HCT116 (cell line): ENCODE data around the gene SIDT1. TPM values are rescaled to one million over a fixed set of nuclear protein-coding genes. Genes with fewer than 3 reads are reported as not detected.

Experiments
- ATAC-seq: fragments of 200-7000 bp; cut with Tn5 transposase; 2 replicates; pipeline ENCODE4 v1.9.1; 2020; ENCODE audit warnings: mild to moderate bottlenecking, moderate library complexity
- BruUV-seq: library from RNA; stranded (reverse); fragments of 400-500 nt; replicated peaks from 2 replicates; lab custom pipeline; 2021; lab: Mats Ljungman, UMichigan
- CTCF ChIA-PET: fragments of 300-600 bp; sonication (Branson Sonifier 250); formaldehyde crosslinking; loops from one replicate; lab custom pipeline; 2021; ENCODE audit warnings: antibody characterized with exemption; lab: Charles Lee
- POLR2A ChIA-PET: fragments of 300-600, 350-600 bp; sonication (Branson Sonifier 250); formaldehyde crosslinking; loops from one replicate; lab custom pipeline; 2021; ENCODE audit warnings: antibody characterized with exemption; lab: Charles Lee
- RAD21 ChIA-PET, 2 experiments: fragments of 300-600 bp; sonication (Branson Sonifier 250); formaldehyde crosslinking; loops; one replicate each; lab custom pipeline; 2023; ENCODE audit warnings: low total read pairs in 2 of 2; ENCODE audit not compliant: uncharacterized antibody in 2 of 2, unreplicated experiment in 2 of 2, low non-redundant PET in 1 of 2; lab: Charles Lee
- DNase-seq: peaks from one replicate; pipeline ENCODE4 v3.0.0-alpha.2; 2010; ENCODE audit warnings: low read depth, low spot score
- H2AFZ ChIP-seq: fragments of 200-600 bp; shearing (Covaris generic), sonication (generic); 2 replicates; pipeline ENCODE4 v1.6.1; 2017; ENCODE audit warnings: low read depth, mixed run types, mixed read lengths, antibody characterized with exemption, low read length; ENCODE audit not compliant: poor library complexity, severe bottlenecking
- H3K27ac ChIP-seq: 2 replicates; pipeline ENCODE4 v1.5.1; 2012; ENCODE audit warnings: low read depth, low read length
- H3K27me3 ChIP-seq: fragments of 200-600 bp; sonication (generic); 2 replicates; pipeline ENCODE4 v1.6.1; 2016; ENCODE audit warnings: mixed run types, low read length, mixed read lengths; ENCODE audit not compliant: insufficient read depth
- H3K36me3 ChIP-seq, 2 experiments: fragments of 200-500 bp in 1 of 2; fragments of 200-600 bp in 1 of 2; sonication (Bioruptor generic) in 1 of 2; sonication (generic) in 1 of 2; 2 replicates each; pipeline versions ENCODE4 v1.5.1 to v1.6.1; 2014 to 2016; ENCODE audit warnings: low read length in 2 of 2, inconsistent platforms in 1 of 2, mixed read lengths in 1 of 2, mixed run types in 1 of 2; ENCODE audit not compliant: insufficient read depth in 2 of 2, control insufficient read depth in 1 of 2
- H3K4me1 ChIP-seq, 2 experiments: fragments of 200-600 bp in 1 of 2; sonication (generic) in 1 of 2; 2 replicates each; pipeline versions ENCODE4 v1.5.1 to v1.6.1; 2012 to 2017; ENCODE audit warnings: low read length in 2 of 2, inconsistent platforms in 1 of 2, mild to moderate bottlenecking in 1 of 2, mixed read lengths in 1 of 2, mixed run types in 1 of 2, moderate library complexity in 1 of 2; ENCODE audit not compliant: insufficient read depth in 2 of 2, control insufficient read depth in 1 of 2
- H3K4me2 ChIP-seq: fragments of 200-600 bp; sonication (generic); 2 replicates; pipeline ENCODE4 v1.6.1; 2017; ENCODE audit warnings: mixed run types, low read length, mixed read lengths
- H3K4me3 ChIP-seq, 2 experiments: fragments of 200-600 bp in 1 of 2; sonication (generic) in 1 of 2; replicated peaks in 1 of 2; 2 replicates each; pipeline ENCODE4 v1.5.1; 2011 to 2016; ENCODE audit warnings: low read length in 2 of 2, control low read depth in 1 of 2, low read depth in 1 of 2, mild to moderate bottlenecking in 1 of 2, mixed read lengths in 1 of 2, mixed run types in 1 of 2
- H3K79me2 ChIP-seq: fragments of 200-600 bp; sonication (generic); 2 replicates; pipeline ENCODE4 v1.6.1; 2017; ENCODE audit warnings: mild to moderate bottlenecking, mixed run types, low read length, moderate library complexity, mixed read lengths; ENCODE audit not compliant: insufficient read depth
- H3K9ac ChIP-seq: fragments of 200-600 bp; sonication (generic); 2 replicates; pipeline ENCODE4 v1.6.1; 2016; ENCODE audit warnings: low read length, mixed read lengths
- H3K9me2 ChIP-seq: fragments of 200-600 bp; sonication (generic), shearing (Covaris generic); 2 replicates; pipeline ENCODE4 v1.6.1; 2017; ENCODE audit warnings: mixed run types, mild to moderate bottlenecking, moderate library complexity; ENCODE audit not compliant: insufficient read depth
- H3K9me3 ChIP-seq, 2 experiments: fragments of 200-500 bp in 1 of 2; fragments of 200-600 bp in 1 of 2; sonication (Bioruptor generic) in 1 of 2; sonication (generic) in 1 of 2; 2 replicates each; pipeline ENCODE4 v1.6.1; 2014 to 2017; ENCODE audit warnings: low read length in 2 of 2, mixed read lengths in 2 of 2, inconsistent platforms in 1 of 2, low read depth in 1 of 2, mild to moderate bottlenecking in 1 of 2, mixed run types in 1 of 2, moderate library complexity in 1 of 2; ENCODE audit not compliant: control insufficient read depth in 1 of 2, insufficient read depth in 1 of 2
- H4K20me1 ChIP-seq: fragments of 200-600 bp; sonication (generic), shearing (Covaris generic); 2 replicates; pipeline ENCODE4 v1.6.1; 2017; ENCODE audit warnings: mixed run types, mild to moderate bottlenecking, moderate library complexity; ENCODE audit not compliant: insufficient read depth
- CBX3 ChIP-seq: IDR thresholded peaks from 2 replicates; pipeline ENCODE4 v1.6.1; 2012; ENCODE audit warnings: low read depth
- CEBPB ChIP-seq: IDR thresholded peaks from 2 replicates; pipeline ENCODE4 v1.6.1; 2012; ENCODE audit warnings: low read depth
- ELF1 ChIP-seq: IDR thresholded peaks from 2 replicates; pipeline ENCODE4 v1.6.1; 2012; ENCODE audit warnings: low read depth, borderline replicate concordance
- FOSL1 ChIP-seq: IDR thresholded peaks from 2 replicates; pipeline ENCODE4 v1.6.1; 2012; ENCODE audit warnings: low read depth
- JUND ChIP-seq: IDR thresholded peaks from 2 replicates; pipeline ENCODE4 v1.6.1; 2012
- POLR2A ChIP-seq: IDR thresholded peaks from 2 replicates; pipeline ENCODE4 v1.7.0; 2011; ENCODE audit warnings: borderline replicate concordance; ENCODE audit not compliant: insufficient read depth, insufficient read length; ENCODE audit errors: extremely low read depth
- SIN3A ChIP-seq: IDR thresholded peaks from 2 replicates; pipeline ENCODE4 v1.6.1; 2012; ENCODE audit warnings: low read depth
- SP1 ChIP-seq: IDR thresholded peaks from 2 replicates; pipeline ENCODE4 v1.6.1; 2012; ENCODE audit warnings: low read depth
- SRF ChIP-seq: IDR thresholded peaks from 2 replicates; pipeline ENCODE4 v1.6.1; 2012; ENCODE audit warnings: low read depth
- TCF7L2 ChIP-seq: IDR thresholded peaks from 2 replicates; pipeline ENCODE4 v1.7.0; 2011; ENCODE audit warnings: borderline replicate concordance, inconsistent platforms; ENCODE audit not compliant: insufficient read depth, insufficient read length; ENCODE audit errors: extremely low read depth
- intact Hi-C: fragments of 100-400 bp; cut with micrococcal nuclease; formaldehyde crosslinking; loops from 2 replicates; pipeline ENCODE4 v1.10.0; 2022
- total RNA-seq: library from RNA; stranded (reverse); gene quantifications from one replicate; pipeline ENCODE4 v1.2.1, GENCODE V29; 2021; ENCODE audit not compliant: unreplicated experiment
- TF ChIP-seq, protein P1 (sequence below): IDR thresholded peaks from 2 replicates; pipeline ENCODE4 v1.6.1; 2012; ENCODE audit warnings: low read depth
- TF ChIP-seq, protein P2 (sequence below): IDR thresholded peaks from 2 replicates; pipeline ENCODE4 v1.6.1; 2012
- TF ChIP-seq, protein P3 (sequence below): IDR thresholded peaks from 2 replicates; pipeline ENCODE4 v1.6.1; 2011; ENCODE audit warnings: mild to moderate bottlenecking, low read length, moderate library complexity; ENCODE audit not compliant: insufficient replicate concordance; ENCODE audit errors: extremely low read depth
- TF ChIP-seq, protein P4 (sequence below): IDR thresholded peaks from 2 replicates; pipeline ENCODE4 v1.6.1; 2012

The SIDT1 gene
- total RNA-seq, 1 experiment from 2014 or later = not detected

DNA sequence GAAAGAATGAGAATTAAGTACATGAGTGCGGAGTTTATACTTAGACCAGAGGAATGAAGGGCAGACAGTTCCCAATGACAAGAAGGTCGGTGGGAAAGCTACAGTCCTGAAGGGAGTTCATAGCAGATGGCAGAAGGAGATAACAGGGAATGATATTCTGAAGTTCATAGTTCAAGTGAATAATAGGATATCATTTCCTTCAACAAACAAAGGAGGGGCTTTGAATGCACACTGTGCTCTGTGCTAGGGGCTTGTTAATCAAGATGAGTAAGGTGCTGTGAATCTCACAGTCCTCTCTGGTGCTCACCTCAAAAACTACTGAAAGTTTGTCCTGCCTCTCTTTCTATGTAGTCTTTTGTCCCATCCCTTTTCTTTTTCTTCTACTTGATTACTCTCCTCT is 41.9 kb downstream of the SIDT1 start:
- Histone ChIP-seq H3K4me1 (peaks cover 0 to 4% of the 10 kb centered on the region in 2 experiments; a peak in 2 of 4 replicates), H3K36me3 (no peaks in the 10 kb centered on the region), H3K79me2 (no peaks in the 10 kb centered on the region), H3K9me2 (no peaks in the 10 kb centered on the region), H2AFZ (no peak overlapping the region), H4K20me1 (no peaks in the 10 kb centered on the region), H3K9me3 (no peaks in the 10 kb centered on the region), H3K27me3 (no peaks in the 10 kb centered on the region), H3K27ac (no peak overlapping the region), H3K4me2 (no peak overlapping the region), H3K9ac (no peak overlapping the region), H3K4me3 (no peak overlapping the region)
- RAD21 ChIA-PET = no interaction called here
- POLR2A ChIA-PET = no interaction called here
- intact Hi-C loops = no loop called here
- BruUV-seq = no TSS peak
- CTCF ChIA-PET = no interaction called here
- ATAC-seq (no peak), DNase-seq (no peak)
- TF ChIP-seq, protein P1, sequence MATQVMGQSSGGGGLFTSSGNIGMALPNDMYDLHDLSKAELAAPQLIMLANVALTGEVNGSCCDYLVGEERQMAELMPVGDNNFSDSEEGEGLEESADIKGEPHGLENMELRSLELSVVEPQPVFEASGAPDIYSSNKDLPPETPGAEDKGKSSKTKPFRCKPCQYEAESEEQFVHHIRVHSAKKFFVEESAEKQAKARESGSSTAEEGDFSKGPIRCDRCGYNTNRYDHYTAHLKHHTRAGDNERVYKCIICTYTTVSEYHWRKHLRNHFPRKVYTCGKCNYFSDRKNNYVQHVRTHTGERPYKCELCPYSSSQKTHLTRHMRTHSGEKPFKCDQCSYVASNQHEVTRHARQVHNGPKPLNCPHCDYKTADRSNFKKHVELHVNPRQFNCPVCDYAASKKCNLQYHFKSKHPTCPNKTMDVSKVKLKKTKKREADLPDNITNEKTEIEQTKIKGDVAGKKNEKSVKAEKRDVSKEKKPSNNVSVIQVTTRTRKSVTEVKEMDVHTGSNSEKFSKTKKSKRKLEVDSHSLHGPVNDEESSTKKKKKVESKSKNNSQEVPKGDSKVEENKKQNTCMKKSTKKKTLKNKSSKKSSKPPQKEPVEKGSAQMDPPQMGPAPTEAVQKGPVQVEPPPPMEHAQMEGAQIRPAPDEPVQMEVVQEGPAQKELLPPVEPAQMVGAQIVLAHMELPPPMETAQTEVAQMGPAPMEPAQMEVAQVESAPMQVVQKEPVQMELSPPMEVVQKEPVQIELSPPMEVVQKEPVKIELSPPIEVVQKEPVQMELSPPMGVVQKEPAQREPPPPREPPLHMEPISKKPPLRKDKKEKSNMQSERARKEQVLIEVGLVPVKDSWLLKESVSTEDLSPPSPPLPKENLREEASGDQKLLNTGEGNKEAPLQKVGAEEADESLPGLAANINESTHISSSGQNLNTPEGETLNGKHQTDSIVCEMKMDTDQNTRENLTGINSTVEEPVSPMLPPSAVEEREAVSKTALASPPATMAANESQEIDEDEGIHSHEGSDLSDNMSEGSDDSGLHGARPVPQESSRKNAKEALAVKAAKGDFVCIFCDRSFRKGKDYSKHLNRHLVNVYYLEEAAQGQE = no peak

DNA sequence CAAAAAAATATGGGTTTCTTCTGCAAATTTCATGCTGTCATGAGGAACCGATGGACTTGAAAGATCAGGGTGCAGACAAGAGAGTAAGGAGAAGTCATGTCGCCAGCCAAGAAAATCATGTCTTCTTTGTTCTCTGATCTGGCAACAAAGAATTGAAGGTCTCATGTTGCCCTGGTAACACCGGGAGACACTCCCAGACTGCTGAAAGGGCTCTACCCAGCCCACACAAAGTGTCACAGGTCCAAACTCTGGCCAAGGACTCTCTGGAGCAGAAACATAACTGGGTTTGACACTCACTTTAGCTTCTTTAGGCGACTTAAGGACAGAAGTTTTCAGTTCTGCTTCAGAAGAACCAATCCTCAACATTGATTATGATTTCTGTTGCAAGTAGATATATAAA is 42.9 kb downstream of the SIDT1 start:
- H3K4me2 ChIP-seq = no peak overlapping the region
- no peak for ATAC-seq
- POLR2A ChIA-PET = no interaction called here
- TF ChIP-seq, protein P2, sequence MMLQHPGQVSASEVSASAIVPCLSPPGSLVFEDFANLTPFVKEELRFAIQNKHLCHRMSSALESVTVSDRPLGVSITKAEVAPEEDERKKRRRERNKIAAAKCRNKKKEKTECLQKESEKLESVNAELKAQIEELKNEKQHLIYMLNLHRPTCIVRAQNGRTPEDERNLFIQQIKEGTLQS = no peak
- TF ChIP-seq SRF (no peak), SIN3A (no peak), CBX3 (no peak), ELF1 (no peak), JUND (no peak), TCF7L2 (no peak), FOSL1 (no peak), POLR2A (no peak), SP1 (no peak), CEBPB (no peak)
- TF ChIP-seq, protein P3, sequence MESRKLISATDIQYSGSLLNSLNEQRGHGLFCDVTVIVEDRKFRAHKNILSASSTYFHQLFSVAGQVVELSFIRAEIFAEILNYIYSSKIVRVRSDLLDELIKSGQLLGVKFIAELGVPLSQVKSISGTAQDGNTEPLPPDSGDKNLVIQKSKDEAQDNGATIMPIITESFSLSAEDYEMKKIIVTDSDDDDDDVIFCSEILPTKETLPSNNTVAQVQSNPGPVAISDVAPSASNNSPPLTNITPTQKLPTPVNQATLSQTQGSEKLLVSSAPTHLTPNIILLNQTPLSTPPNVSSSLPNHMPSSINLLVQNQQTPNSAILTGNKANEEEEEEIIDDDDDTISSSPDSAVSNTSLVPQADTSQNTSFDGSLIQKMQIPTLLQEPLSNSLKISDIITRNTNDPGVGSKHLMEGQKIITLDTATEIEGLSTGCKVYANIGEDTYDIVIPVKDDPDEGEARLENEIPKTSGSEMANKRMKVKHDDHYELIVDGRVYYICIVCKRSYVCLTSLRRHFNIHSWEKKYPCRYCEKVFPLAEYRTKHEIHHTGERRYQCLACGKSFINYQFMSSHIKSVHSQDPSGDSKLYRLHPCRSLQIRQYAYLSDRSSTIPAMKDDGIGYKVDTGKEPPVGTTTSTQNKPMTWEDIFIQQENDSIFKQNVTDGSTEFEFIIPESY = no peak
- TF ChIP-seq, protein P4, sequence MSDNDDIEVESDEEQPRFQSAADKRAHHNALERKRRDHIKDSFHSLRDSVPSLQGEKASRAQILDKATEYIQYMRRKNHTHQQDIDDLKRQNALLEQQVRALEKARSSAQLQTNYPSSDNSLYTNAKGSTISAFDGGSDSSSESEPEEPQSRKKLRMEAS = no peak

More for the DNA sequence above, 42.9 kb downstream of the SIDT1 start:
- Histone ChIP-seq H3K4me1 (peaks cover 0 to 4% of the 10 kb centered on the region in 2 experiments; a peak in 2 of 4 replicates), H3K9me3 (no peaks in the 10 kb centered on the region), H3K36me3 (no peaks in the 10 kb centered on the region), H3K4me3 (no peak overlapping the region), H3K79me2 (no peaks in the 10 kb centered on the region), H4K20me1 (no peaks in the 10 kb centered on the region), H3K9ac (no peak overlapping the region), H2AFZ (no peak overlapping the region), H3K27ac (no peak overlapping the region), H3K27me3 (no peaks in the 10 kb centered on the region), H3K9me2 (no peaks in the 10 kb centered on the region)
- ChIA-PET CTCF (no interaction called here), RAD21 (no interaction called here)
- no TSS peak for BruUV-seq
- intact Hi-C loops = no loop called here
- DNase-seq = no peak
